ENCODE measurements around the gene TPST2.
A peak's percentile ranks its signal among the peaks of the same experiment; 100 is the strongest.

The TPST2 gene

DNA sequence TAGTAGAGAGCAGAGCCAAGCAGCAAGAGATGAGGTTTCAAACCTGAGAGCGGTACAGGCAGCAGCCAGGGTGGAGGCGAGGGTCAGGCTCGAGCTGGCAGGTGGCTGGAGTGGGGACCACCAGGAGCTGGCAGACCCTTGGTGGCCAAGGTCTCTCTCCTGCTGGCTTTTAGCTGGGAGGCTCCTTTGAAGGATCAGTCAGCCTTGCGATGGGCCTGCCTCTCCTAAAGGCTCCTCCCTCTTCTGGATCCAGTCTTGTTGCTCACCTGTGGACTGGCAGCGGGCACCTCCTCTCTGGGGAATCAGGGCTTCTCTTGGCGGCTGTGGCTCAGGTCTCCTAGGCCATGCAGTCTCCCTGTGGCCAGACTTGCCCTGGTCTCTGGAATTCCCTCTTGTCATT, 24.8 kb downstream of the TPST2 start:
- TF ChIP-seq, protein P1, sequence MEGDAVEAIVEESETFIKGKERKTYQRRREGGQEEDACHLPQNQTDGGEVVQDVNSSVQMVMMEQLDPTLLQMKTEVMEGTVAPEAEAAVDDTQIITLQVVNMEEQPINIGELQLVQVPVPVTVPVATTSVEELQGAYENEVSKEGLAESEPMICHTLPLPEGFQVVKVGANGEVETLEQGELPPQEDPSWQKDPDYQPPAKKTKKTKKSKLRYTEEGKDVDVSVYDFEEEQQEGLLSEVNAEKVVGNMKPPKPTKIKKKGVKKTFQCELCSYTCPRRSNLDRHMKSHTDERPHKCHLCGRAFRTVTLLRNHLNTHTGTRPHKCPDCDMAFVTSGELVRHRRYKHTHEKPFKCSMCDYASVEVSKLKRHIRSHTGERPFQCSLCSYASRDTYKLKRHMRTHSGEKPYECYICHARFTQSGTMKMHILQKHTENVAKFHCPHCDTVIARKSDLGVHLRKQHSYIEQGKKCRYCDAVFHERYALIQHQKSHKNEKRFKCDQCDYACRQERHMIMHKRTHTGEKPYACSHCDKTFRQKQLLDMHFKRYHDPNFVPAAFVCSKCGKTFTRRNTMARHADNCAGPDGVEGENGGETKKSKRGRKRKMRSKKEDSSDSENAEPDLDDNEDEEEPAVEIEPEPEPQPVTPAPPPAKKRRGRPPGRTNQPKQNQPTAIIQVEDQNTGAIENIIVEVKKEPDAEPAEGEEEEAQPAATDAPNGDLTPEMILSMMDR (IDR thresholded peaks at IDR 0.05; ENCODE audit: low read depth, low read length, missing control alignments): no peak
- no peak for DNase-seq (ENCODE audit: low read depth)
- H3K4me3 ChIP-seq (ENCODE audit: low read depth, low read length): no peak overlapping the region

DNA sequence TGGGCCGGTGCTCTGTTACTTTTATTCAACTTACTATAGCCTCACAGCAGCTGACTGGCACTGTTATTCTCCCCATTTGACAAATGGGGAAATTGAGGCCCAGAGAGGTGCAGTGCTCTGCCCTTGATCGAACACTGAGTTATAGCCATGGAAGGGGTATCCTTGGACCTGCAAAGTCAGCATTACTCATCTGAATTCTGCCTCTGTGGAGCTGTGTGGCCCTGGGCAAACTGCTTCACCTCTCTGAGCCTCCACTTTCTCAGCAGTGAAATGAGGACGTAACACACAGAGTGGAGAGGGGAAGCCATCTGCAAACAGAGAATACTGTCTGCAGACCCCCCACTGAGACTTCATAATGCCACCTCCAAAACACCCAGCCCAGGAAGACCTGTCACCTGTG, 25.3 kb downstream of the TPST2 start:
- TF ChIP-seq, protein P1 (IDR thresholded peaks at IDR 0.05; ENCODE audit: low read depth, low read length, missing control alignments): no peak
- H3K4me3 ChIP-seq (ENCODE audit: low read depth, low read length): no peak overlapping the region
- DNase-seq (ENCODE audit: low read depth): no peak

DNA sequence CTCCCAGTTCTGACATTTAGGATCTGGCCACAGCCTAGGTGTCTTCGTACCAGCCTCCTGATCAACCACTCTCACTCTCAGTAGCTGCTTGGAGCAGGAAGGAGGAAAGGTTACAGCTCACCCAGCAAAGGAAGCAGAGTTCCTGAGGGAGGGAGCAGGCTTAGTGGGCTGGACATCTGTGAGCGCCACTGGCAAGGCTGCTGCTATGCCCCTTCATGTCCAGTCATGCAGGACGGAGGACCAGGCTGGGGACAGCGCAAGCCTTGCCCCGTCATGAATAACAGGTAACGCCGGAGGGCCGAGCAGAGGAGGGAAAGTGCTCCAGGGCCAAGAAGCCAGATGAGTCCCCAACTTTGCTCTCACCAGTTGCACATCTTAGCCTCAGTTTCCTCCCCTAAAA, 25.8 kb downstream of the TPST2 start:
- TF ChIP-seq, protein P1 (IDR thresholded peaks at IDR 0.05; ENCODE audit: low read depth, low read length, missing control alignments): no peak
- H3K4me3 ChIP-seq (ENCODE audit: low read depth, low read length): no peak overlapping the region
- no peak for DNase-seq (ENCODE audit: low read depth)

DNA sequence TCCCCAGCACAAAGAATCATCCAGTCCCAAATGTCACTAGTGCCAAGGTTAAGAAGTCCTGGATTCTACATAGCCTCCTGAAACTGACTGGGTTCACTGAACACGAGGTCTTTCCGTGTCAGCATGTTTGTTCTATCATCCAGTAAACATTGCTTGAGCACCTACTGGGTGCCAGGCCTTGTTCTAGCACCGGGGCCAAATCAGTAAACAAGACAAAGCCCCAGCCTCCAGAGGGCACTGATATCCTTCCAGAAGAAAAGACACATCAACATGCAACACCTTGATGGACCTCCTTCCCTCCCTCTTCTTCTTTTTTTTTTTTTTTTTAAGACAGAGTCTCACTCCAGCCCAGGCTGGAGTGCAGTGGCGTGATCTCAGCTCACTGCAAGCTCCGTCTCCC, 26.9 kb downstream of the TPST2 start:
- TF ChIP-seq, protein P1 (IDR thresholded peaks at IDR 0.05; ENCODE audit: low read depth, low read length, missing control alignments): peak; percentile 35
- DNase-seq (ENCODE audit: low read depth): no peak
- no peak overlapping the region for H3K4me3 ChIP-seq (ENCODE audit: low read depth, low read length)

DNA sequence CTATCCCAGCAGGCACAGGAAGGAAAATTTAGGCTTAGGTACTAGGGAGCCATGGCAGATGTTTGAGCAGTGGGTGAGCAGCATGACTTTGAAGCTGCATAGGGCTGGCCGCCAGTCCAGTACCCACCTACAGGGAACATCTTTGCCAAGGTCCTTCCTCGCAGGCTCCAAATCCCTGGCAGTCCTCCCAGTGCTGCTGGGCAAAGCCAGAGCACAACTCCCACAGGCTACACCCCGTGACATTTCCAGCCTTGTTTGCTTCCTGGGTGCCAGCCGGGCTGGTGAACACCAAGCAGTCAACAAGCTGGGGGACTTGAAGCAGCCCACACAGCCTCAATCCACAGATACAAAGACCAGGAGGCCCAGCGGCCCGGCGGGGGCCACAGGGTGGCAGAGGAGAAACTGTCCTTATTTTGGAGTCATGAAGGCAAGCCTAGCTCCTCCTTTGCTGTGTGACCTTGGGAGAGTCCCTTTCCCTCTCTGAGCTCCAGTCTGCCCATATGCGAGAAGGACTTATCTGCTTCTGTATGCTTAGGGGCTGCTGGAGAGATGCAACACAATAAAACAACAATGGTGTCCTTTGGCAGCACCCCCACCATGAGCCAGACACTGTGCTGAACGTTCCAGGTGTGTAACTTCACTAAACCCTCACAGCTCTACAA, 28.0 kb downstream of the TPST2 start:
- TF ChIP-seq, protein P1 (IDR thresholded peaks at IDR 0.05; ENCODE audit: low read depth, low read length, missing control alignments): no peak
- H3K4me3 ChIP-seq (ENCODE audit: low read depth, low read length): no peak overlapping the region
- DNase-seq (ENCODE audit: low read depth): no peak

DNA sequence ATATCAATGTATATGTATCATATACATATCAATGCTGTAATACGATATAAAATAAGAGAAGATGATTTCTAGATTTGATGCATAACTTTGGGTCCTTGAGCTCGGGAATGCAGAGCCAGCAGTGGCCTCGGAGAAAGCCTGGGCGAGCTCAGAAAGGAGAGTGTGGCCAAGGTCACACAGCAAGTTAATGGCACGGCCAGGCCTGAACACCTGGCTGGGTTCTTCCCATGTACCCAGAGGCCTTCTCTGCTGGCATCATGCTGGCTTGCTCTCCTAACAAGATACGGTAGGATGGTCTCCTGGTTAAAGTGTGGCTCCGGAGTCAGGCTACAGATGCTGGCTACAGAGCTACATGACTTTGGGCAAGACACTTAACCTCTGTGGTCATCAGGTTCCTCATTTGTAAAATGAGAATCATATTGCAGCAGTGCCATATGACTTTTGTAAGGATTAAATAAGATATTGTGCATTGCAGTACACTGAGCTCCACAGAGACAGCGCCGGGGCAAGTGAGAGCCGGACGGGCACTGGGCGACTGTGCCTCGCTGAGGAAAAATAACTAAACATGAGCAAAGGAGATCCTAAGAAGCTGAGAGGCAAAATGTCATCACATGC, 29.9 kb downstream of the TPST2 start:
- H3K4me3 ChIP-seq (ENCODE audit: low read depth, low read length): no peak overlapping the region
- no peak for DNase-seq (ENCODE audit: low read depth)
- TF ChIP-seq, protein P1 (IDR thresholded peaks at IDR 0.05; ENCODE audit: low read depth, low read length, missing control alignments): no peak
